Activated T-helper 1 cell treated with anti-CD3 and anti-CD28 coated beads, Interleukin-12 subunit alpha, Interleukin-12 subunit beta, Interleukin-2, Interleukin-4 antibody, amounts not matched to agents 30 ng/mL and 10 ng/mL and 1 ng/mL, durations not matched to agents 14 hours and 24 hours and 36 hours (primary cell): ENCODE data around the gene SUSD5. TPM values are rescaled to one million over a fixed set of nuclear protein-coding genes. Genes with fewer than 3 reads are reported as not detected.

Source experiments
- DNase-seq: peaks from one replicate; pipeline ENCODE4 v3.0.0; 2021; ENCODE audit warnings: low spot score
- H3K27ac Mint-ChIP-seq: one replicate; pipeline ENCODE4 v1.8.0; 2021; ENCODE audit warnings: mild to moderate bottlenecking, mixed read lengths
- H3K27me3 Mint-ChIP-seq: one replicate; pipeline ENCODE4 v1.8.0; 2022; ENCODE audit warnings: mild to moderate bottlenecking, moderate library complexity, mixed read lengths; ENCODE audit not compliant: insufficient read depth
- H3K36me3 Mint-ChIP-seq: one replicate; pipeline ENCODE4 v1.8.0; 2021; ENCODE audit warnings: low read depth, mixed read lengths
- H3K4me1 Mint-ChIP-seq: one replicate; pipeline ENCODE4 v1.8.0; 2021; ENCODE audit warnings: low read depth, mixed read lengths
- H3K4me3 Mint-ChIP-seq: one replicate; pipeline ENCODE4 v1.8.0; 2021; ENCODE audit warnings: mild to moderate bottlenecking, moderate library complexity, mixed read lengths
- H3K9me3 Mint-ChIP-seq: one replicate; pipeline ENCODE4 v1.8.0; 2021; ENCODE audit warnings: mixed read lengths
- intact Hi-C: fragments of 100-400 bp; cut with micrococcal nuclease; formaldehyde crosslinking; loops from one replicate; pipeline ENCODE4 v1.15.1; 2024
- total RNA-seq: library from RNA; stranded (reverse); gene quantifications from 2 replicates; pipeline ENCODE4 v1.2.3, GENCODE V29; 2022

The SUSD5 gene
- not detected in 2 replicates for total RNA-seq

DNA sequence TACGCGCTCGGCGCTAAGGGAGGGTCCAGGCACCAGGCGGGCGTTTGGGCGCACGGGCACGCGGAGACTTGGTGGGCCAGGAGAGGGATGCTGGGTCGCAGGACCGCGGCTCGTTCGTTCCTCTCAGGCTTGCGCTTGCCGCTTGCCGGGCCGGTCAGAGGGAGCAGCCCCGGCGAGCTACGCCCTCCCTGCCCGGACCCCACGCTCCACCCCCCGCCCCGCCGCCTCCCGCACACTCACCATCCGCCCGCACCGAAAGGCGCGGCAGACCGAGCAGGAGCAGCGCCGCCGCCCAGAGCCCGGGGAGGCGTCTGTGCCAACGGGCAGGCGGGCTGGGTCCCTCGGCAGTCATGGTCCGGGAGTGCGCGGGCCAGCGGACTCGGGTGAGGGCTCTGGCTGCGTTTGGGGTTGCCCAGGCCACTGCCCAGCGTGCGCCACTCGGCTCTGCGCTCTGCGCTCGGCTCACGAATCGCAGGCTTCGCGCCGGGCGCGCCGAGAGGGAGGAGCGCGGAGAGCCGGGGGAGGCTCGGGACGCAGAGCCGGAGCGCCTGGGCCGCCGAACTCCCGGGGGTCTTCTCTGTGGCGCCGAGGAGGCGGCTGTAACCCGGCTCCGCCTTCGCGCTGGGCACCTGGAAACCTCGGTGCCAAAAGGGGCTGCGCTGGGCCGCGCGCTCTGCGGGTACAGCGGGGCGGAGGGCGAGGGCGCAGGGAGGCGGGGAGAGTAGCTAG lies at the start of gene SUSD5:
Gene SUSD5 (minus strand): TSS at position 365 of the 729 bp plus-strand sequence. CDS start 13 bp downstream, at position 352.
- Mint-ChIP-seq H3K27me3 (peaks cover 47% of the 10 kb centered on the region), H3K9me3 (no peaks in the 10 kb centered on the region), H3K4me3 (no peak within 1 kb of the TSS), H3K27ac (no peak within 1 kb of the TSS), H3K36me3 (no peaks in the 10 kb centered on the region), H3K4me1 (peaks cover 8% of the 10 kb centered on the region)
- intact Hi-C loops: loop anchor here (2.0 kb wide), 1 partner anchor 402 kb away; the partner anchor contains the start of gene TRIM71
- DNase-seq: no peak

DNA sequence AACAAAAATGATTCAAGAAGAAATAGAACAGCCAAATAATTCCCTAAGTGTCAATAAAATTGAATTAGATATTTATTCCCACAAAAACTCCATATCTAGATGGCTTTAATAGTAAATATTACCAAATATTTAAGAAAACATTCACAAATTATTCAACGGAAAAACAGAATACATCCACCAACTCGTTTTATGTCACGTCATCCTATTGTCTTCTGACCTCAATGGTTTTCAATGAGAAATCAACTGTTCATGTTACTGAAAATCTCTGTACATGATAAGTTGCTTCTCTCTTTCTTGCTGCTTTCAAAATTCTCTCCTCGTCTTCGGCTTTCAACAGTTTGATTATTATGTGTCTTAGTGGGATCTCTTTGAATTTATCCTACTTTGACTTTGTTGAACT lies 41.5 kb upstream of the SUSD5 start:
- Mint-ChIP-seq H3K4me1 (no peaks in the 10 kb centered on the region), H3K36me3 (no peaks in the 10 kb centered on the region), H3K9me3 (no peaks in the 10 kb centered on the region), H3K4me3 (no peak overlapping the region), H3K27ac (no peak overlapping the region), H3K27me3 (peaks cover 7% of the 10 kb centered on the region)
- intact Hi-C loops: no loop called here
- no peak for DNase-seq

DNA sequence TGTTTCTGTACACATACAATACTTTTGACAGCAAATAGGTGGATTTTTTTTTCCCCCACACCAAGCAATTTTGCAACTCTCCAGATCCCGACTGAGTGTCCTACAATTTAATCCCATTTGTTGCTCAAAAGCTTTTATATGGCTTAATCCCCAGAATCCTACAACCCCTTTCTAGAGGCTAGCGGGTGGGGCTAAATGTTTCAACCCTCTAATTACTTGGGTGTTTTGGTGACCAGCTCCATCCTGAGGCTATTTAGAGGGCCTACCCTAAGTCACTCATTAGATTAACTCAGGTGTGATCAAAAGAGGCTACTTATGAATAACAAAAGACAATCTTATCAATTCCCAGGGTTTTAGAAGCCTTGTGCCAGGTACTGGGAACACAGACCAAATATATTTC lies 37.6 kb upstream of the SUSD5 start:
- DNase-seq: no peak
- H3K4me3 Mint-ChIP-seq: no peak overlapping the region
- H3K9me3 Mint-ChIP-seq: no peaks in the 10 kb centered on the region
- no peak overlapping the region for H3K27ac Mint-ChIP-seq
- no peaks in the 10 kb centered on the region for H3K4me1 Mint-ChIP-seq
- no peaks in the 10 kb centered on the region for H3K36me3 Mint-ChIP-seq
- H3K27me3 Mint-ChIP-seq: peaks cover 5% of the 10 kb centered on the region
- intact Hi-C loops: no loop called here

DNA sequence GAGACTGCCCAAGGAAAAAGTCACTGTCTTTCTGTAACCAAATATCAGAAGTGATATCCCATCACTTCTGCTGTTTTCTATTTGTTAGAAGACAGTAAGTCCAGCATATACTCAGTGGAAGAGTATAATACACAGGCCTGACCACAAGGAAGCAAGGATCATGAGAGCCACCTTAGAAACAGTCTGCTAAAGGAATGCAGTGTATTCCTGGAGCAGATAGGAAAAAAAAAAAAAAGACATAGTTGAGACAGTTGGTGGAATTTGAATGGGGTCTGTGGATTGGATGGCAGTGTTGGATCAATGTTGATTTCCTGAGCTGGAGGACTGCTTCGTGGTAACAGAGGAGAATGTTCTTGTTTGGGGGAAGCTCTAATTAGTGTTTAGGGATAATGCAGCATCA lies 32.1 kb upstream of the SUSD5 start:
- H3K4me3 Mint-ChIP-seq: no peak overlapping the region
- H3K27ac Mint-ChIP-seq: no peak overlapping the region
- peaks cover 7% of the 10 kb centered on the region for H3K27me3 Mint-ChIP-seq
- DNase-seq: no peak
- H3K4me1 Mint-ChIP-seq: no peaks in the 10 kb centered on the region
- intact Hi-C loops: loop anchor here (5.0 kb wide), 1 partner anchor 303 kb away; no protein-coding TSS in a partner anchor
- H3K36me3 Mint-ChIP-seq: no peaks in the 10 kb centered on the region
- no peaks in the 10 kb centered on the region for H3K9me3 Mint-ChIP-seq

DNA sequence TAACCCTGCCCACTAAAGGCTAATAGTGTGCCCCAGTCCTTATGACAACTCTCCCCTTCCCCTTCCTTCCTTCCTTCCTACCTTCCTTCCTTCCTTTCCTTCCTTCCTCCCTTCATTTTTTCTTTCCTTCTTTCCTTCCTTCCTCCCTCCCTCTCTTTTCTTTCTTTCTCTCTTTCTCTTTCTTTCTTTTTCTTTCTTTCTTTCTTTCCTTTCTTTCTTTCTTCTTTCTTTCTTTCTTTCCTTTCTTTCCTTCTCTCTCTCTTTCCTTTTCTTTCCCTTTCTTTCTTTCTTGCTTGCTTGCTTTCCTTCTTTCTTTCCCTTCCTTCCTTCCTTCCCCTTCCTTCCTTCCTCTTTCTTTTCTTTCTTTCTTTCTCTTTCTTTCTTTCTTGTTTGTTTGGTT lies 28.2 kb upstream of the SUSD5 start:
- Mint-ChIP-seq H3K9me3 (no peaks in the 10 kb centered on the region), H3K36me3 (no peaks in the 10 kb centered on the region), H3K27me3 (peaks cover 16% of the 10 kb centered on the region), H3K4me3 (no peak overlapping the region), H3K27ac (no peak overlapping the region), H3K4me1 (no peaks in the 10 kb centered on the region)
- DNase-seq: no peak
- intact Hi-C loops: no loop called here

DNA sequence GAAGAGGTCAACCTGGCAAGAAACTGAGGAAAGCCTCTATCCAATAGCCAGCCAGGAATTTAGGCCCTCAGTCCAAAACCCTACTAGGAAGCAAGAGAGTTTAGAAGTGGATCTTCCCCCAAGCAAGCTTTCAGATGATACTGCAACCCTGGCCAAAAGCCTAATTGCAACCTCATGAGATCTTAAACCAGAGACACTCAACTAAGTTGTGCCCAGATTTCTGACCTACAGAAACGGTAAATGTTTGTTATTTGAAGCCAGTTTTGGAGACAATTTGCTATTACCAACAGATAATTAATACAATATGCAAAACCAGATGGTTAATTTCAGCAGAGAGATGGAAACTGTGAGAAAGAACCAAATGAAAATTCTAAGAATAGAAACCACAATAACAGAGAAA lies 21.7 kb upstream of the SUSD5 start:
- no peak for DNase-seq
- intact Hi-C loops: no loop called here
- Mint-ChIP-seq H3K27ac (no peak overlapping the region), H3K4me1 (no peaks in the 10 kb centered on the region), H3K27me3 (peaks cover 23% of the 10 kb centered on the region), H3K9me3 (no peaks in the 10 kb centered on the region), H3K36me3 (no peaks in the 10 kb centered on the region), H3K4me3 (no peak overlapping the region)

DNA sequence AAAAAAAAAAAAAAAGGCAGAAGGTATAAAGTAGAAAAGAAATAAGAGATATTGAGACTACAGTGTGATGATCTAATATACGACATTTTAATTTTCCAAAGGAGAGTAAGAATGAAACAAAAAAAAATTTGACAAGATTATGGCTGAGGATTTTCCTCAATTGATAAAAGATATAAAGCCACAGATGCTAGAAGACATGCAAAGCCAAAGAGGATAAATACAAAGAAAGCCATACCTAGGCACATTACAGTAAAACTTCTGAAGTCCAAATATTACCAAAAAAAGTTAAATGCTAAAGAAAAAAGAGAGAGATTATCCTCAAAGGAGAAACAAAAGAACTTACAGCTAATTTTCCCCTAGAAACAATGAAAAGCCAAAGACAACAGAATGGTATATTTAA lies 20.3 kb upstream of the SUSD5 start:
- H3K36me3 Mint-ChIP-seq: no peaks in the 10 kb centered on the region
- no peak for DNase-seq
- H3K9me3 Mint-ChIP-seq: no peaks in the 10 kb centered on the region
- peaks cover 23% of the 10 kb centered on the region for H3K27me3 Mint-ChIP-seq
- no peak overlapping the region for H3K4me3 Mint-ChIP-seq
- H3K4me1 Mint-ChIP-seq: no peaks in the 10 kb centered on the region
- intact Hi-C loops: no loop called here
- H3K27ac Mint-ChIP-seq: no peak overlapping the region

DNA sequence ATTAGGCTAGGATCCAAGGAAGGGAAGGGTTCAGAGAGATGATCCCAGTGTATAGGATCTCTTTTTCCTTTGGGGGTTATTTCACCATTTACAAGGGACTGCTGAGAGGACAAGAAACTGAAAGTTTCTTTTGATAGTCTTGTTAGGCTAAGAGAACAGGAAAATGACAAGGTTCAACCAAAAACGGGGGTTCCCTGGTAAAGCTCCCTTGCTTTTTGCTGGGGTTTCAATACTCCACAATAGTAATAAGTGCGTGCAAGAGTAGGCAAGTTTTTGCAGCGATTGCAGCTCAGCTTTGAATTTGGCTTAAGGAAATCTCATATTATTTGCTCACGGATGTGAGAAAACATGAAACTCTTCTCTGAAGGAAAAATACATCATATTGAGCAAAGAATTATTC lies 18.8 kb upstream of the SUSD5 start:
- Mint-ChIP-seq H3K27me3 (peaks cover 13% of the 10 kb centered on the region), H3K4me1 (no peaks in the 10 kb centered on the region), H3K9me3 (no peaks in the 10 kb centered on the region), H3K27ac (no peak overlapping the region), H3K4me3 (no peak overlapping the region), H3K36me3 (no peaks in the 10 kb centered on the region)
- intact Hi-C loops: no loop called here
- no peak for DNase-seq

DNA sequence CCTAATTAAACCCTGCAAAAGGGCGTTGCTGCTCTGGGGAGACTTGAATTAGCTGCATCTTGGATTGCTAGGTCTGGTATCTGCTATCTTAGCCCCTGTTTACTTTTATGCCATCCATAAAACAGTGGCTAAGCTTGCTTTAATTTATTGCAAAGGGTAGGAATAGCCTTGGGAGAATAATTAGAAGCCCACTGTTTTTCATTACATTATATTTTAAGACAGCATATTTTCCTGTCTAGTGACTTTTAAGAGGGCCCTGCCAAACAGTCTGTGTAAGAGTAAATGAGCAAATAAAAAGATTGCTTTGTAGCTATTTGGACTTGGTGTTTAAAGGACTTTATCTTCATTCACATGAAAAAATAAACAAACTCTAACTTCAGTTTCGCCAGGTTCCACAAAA lies 17.4 kb upstream of the SUSD5 start:
- H3K4me1 Mint-ChIP-seq: no peaks in the 10 kb centered on the region
- H3K4me3 Mint-ChIP-seq: no peak overlapping the region
- H3K36me3 Mint-ChIP-seq: no peaks in the 10 kb centered on the region
- no peak for DNase-seq
- intact Hi-C loops: no loop called here
- no peaks in the 10 kb centered on the region for H3K9me3 Mint-ChIP-seq
- peaks cover 13% of the 10 kb centered on the region for H3K27me3 Mint-ChIP-seq
- no peak overlapping the region for H3K27ac Mint-ChIP-seq

DNA sequence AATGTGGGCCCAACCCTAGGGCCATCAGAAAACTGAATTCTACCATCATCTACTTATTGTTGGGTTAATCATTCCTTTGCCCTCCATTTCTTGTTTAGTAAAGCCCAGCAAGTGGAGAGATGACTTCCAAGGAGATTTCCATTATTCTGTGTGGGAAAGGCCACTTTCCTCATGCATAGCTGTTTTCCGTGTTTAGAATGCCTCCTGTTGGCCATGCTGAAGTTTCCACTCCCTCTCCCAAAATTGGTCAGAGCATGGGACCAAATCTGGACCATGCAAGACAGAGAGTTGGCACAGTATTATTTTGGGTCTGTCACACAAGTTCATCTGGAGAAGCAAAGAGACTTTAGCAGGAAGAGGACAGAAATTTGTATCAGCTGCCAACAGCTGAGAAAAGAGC lies 15.3 kb upstream of the SUSD5 start:
- H3K27ac Mint-ChIP-seq: no peak overlapping the region
- no peaks in the 10 kb centered on the region for H3K36me3 Mint-ChIP-seq
- no peak for DNase-seq
- H3K9me3 Mint-ChIP-seq: no peaks in the 10 kb centered on the region
- intact Hi-C loops: no loop called here
- H3K4me3 Mint-ChIP-seq: no peak overlapping the region
- no peaks in the 10 kb centered on the region for H3K4me1 Mint-ChIP-seq
- peaks cover 9% of the 10 kb centered on the region for H3K27me3 Mint-ChIP-seq

DNA sequence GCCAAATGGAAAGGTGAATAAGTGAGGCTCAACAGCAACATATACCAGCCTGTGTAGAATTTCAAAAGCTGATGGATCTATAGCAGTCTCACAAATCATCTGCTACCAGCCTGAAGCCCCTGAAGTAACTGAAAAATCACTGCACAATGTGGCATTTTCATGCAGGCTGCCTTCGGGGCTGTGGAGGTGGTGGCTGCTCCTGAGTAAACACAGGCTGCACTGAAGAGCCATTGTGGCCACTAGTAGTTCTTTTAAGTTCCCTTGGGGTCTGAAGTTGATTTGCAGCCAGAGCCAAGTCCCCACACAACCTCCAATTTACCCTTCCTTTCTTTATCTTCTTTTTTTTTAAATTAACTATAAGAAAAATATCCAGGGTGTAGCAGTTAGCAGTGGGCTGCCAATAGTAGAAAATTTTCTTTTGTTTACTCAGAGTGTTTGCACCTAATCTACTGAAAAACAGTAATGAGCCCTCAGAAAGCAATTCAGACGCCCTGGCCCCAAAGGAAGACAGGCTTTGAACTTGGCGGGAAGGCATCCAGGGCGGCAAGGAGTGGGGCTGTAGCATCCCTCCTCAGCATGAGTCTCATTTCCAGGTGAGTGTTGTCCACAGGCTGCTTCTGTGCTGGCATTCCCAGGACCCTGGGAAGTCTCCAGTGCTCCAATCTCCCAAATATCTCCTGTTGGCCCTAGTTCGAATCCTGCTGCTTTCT lies 13.3 kb upstream of the SUSD5 start:
- no peaks in the 10 kb centered on the region for H3K36me3 Mint-ChIP-seq
- intact Hi-C loops: no loop called here
- peaks cover 8% of the 10 kb centered on the region for H3K27me3 Mint-ChIP-seq
- no peak overlapping the region for H3K4me3 Mint-ChIP-seq
- no peaks in the 10 kb centered on the region for H3K4me1 Mint-ChIP-seq
- DNase-seq: no peak
- H3K27ac Mint-ChIP-seq: no peak overlapping the region
- no peaks in the 10 kb centered on the region for H3K9me3 Mint-ChIP-seq

DNA sequence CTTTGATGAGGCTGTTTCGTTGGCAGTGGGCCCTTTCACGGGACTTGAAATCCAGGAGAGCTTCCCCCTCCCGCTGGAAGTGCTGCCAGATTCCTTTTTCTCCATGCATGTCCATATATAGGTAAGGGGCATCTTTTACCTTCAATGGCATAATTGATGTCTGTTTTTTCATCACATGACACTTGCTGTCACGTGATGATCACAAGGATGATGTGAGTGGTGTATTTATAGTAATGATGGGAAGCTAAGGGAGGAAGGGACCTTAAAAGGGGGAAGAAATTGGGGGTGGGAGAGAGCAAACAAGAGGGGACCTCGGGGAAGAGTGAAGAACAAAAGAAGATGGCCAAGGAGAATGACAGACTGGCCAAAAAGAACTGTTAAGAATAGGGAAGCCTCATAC lies 11.3 kb upstream of the SUSD5 start:
- intact Hi-C loops: no loop called here
- H3K27ac Mint-ChIP-seq: no peak overlapping the region
- H3K27me3 Mint-ChIP-seq: no peaks in the 10 kb centered on the region
- H3K9me3 Mint-ChIP-seq: no peaks in the 10 kb centered on the region
- no peak for DNase-seq
- no peak overlapping the region for H3K4me3 Mint-ChIP-seq
- no peaks in the 10 kb centered on the region for H3K4me1 Mint-ChIP-seq
- no peaks in the 10 kb centered on the region for H3K36me3 Mint-ChIP-seq

DNA sequence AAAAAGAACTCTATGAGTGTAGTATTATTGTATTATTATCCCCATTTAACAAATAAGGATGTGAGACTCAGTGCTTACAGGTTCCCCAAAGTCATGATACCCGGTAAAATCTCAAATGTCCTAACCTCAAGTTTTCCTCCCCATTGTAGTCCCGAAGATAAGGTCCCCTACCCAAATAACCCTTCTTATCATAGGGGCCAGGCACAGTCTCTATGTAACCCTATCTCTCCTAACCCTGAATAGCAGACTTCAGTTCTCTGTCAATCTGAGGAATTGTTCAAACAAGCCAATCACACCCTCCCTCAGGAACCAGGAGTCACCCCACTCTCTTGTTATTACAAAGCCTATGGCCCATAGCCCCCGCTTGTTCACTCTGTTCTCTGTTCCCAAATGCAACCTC lies 10.5 kb upstream of the SUSD5 start:
- no peak for DNase-seq
- no peak overlapping the region for H3K27ac Mint-ChIP-seq
- H3K9me3 Mint-ChIP-seq: no peaks in the 10 kb centered on the region
- H3K27me3 Mint-ChIP-seq: no peaks in the 10 kb centered on the region
- no peaks in the 10 kb centered on the region for H3K36me3 Mint-ChIP-seq
- intact Hi-C loops: no loop called here
- H3K4me1 Mint-ChIP-seq: no peaks in the 10 kb centered on the region
- H3K4me3 Mint-ChIP-seq: no peak overlapping the region
